IMR-90 (cell line): Measurements from ENCODE around the gene GLIS1.

Experiments used
- BHLHE40 ChIP-seq: fragments of 150-350 bp; IDR thresholded peaks from 2 replicates; pipeline ENCODE4 v1.6.1; 2016; ENCODE audit warnings: mild to moderate bottlenecking, low read depth, low read length
- CEBPB ChIP-seq: IDR thresholded peaks from 2 replicates; pipeline ENCODE4 v1.6.1; 2012; ENCODE audit warnings: low read depth, low read length, improper control_type of control experiment
- MXI1 ChIP-seq: IDR thresholded peaks from 2 replicates; pipeline ENCODE4 v1.6.1; 2012; ENCODE audit warnings: low read depth, mild to moderate bottlenecking, low read length, moderate library complexity, borderline replicate concordance
- POLR2A ChIP-seq: IDR thresholded peaks from 2 replicates; pipeline ENCODE4 v1.6.1; 2012; ENCODE audit warnings: mild to moderate bottlenecking, low read depth, low read length
- RAD21 ChIP-seq: IDR thresholded peaks from 2 replicates; pipeline ENCODE4 v1.6.1; 2012; ENCODE audit warnings: low read length, improper control_type of control experiment
- TF ChIP-seq, protein P1 (sequence below): conservative IDR thresholded peaks from 2 replicates; pipeline ENCODE4 v1.5.1; 2012; ENCODE audit warnings: mild to moderate bottlenecking, low read depth, low read length, improper control_type of control experiment
- TF ChIP-seq, protein P2 (sequence below): fragments of 150-350 bp; IDR thresholded peaks from 2 replicates; pipeline ENCODE4 v1.6.1; 2017; ENCODE audit warnings: mild to moderate bottlenecking, antibody characterized with exemption, low read length, low read depth

DNA sequence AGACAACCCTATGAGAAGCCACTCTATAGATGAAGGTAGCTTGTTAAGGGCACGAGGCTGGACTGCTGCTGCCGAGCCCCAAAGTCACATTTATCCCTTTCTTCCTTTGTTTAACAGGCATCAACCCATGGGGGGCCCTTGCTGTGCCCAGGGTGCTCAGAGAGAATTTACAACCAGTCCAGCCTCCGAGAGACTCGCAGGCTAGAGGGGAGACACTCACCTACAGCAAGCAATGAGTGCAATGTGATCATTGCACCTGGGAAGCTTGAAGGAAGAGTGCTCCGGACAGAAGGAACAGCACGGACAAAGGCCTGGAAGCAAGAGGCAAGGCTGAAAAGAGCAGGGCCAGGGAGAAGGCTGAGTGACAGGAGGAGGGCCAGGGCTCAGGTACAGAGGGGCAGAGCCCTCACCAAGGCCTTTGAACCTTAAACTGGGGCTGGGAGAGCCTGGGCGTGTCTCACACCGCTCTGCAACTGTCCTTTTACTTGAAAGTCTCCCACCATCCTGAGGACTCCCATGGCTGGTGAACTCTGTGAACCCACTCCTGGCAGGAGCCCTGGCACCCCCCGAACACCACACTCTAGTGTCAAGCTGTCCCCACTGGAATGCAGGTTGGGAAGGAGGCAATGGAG is 252.5 kb downstream of the GLIS1 start:
- no peak for TF ChIP-seq BHLHE40
- TF ChIP-seq POLR2A, result no peak
- TF ChIP-seq, protein P1, sequence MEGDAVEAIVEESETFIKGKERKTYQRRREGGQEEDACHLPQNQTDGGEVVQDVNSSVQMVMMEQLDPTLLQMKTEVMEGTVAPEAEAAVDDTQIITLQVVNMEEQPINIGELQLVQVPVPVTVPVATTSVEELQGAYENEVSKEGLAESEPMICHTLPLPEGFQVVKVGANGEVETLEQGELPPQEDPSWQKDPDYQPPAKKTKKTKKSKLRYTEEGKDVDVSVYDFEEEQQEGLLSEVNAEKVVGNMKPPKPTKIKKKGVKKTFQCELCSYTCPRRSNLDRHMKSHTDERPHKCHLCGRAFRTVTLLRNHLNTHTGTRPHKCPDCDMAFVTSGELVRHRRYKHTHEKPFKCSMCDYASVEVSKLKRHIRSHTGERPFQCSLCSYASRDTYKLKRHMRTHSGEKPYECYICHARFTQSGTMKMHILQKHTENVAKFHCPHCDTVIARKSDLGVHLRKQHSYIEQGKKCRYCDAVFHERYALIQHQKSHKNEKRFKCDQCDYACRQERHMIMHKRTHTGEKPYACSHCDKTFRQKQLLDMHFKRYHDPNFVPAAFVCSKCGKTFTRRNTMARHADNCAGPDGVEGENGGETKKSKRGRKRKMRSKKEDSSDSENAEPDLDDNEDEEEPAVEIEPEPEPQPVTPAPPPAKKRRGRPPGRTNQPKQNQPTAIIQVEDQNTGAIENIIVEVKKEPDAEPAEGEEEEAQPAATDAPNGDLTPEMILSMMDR, result no peak
- no peak for TF ChIP-seq CEBPB
- TF ChIP-seq, protein P2, sequence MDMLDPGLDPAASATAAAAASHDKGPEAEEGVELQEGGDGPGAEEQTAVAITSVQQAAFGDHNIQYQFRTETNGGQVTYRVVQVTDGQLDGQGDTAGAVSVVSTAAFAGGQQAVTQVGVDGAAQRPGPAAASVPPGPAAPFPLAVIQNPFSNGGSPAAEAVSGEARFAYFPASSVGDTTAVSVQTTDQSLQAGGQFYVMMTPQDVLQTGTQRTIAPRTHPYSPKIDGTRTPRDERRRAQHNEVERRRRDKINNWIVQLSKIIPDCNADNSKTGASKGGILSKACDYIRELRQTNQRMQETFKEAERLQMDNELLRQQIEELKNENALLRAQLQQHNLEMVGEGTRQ, result no peak
- no peak for TF ChIP-seq MXI1
- TF ChIP-seq RAD21, result no peak
